ENCODE measurements around the gene TMEM255B.
"Not testable (repeated sequence)": the region's sequence is repeated elsewhere in the genome, so short reads cannot be mapped to it uniquely, and the experiment has no call there.

Gene TMEM255B

DNA sequence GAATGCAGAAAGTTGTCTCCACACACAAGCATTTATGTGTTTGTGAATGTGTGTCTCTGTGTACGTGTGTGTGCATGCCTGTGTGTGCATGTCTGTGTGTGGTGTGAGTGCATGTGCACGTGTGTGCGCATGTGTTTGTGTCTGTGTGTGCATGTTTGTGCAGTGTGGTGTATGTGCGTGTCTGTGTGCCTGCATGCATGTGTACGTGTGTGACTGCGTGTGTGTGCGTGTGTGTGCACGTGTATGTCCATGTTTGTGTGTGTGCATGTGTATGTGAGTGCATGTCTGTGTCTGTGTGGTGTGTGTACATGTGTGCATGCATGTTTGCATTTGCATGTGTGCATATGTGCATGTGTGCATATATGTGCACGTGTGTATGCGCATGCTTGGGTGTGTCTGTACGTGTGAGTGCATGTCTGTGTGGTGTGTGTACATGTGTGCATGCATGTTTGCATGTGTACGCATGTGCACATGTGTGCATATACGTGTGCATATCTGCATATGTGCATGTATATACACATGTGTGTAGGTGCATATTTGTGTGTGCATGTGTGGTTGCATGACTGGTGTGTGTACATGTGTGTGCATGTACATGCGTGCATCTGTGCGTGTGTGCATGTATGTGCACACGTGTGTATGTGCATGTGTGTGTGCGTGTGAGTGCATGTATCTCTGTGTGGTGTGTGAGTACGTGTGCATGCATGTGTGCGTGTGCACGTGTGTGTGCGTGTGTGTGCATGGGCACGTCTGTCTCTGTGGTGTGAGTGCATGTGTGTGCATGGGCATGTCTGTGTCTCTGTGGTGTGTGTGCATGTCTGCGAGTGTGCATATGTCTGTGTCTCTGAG lies 8.2 kb upstream of the TMEM255B start:
- no peak for DNase-seq

DNA sequence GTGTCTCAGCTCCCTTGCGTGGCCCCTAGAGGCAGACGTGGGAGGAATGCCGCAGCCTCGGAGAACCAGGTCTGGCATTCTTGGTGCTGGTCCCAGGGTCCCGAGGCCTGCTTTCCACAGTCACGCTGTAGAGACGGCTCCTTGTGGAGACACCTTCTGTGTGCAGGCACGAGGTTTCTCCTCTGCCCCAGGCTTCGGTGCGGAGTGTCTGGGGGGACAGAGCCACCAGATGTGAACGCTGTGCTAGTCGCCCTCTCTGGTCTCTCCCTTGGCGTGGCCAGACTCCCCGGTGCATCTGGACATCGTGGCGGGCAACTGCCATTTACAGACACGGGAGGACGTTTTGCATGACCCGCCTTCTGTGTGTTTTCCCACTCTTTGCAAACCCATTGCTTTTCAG lies 7.5 kb upstream of the TMEM255B start:
- no peak for DNase-seq

DNA sequence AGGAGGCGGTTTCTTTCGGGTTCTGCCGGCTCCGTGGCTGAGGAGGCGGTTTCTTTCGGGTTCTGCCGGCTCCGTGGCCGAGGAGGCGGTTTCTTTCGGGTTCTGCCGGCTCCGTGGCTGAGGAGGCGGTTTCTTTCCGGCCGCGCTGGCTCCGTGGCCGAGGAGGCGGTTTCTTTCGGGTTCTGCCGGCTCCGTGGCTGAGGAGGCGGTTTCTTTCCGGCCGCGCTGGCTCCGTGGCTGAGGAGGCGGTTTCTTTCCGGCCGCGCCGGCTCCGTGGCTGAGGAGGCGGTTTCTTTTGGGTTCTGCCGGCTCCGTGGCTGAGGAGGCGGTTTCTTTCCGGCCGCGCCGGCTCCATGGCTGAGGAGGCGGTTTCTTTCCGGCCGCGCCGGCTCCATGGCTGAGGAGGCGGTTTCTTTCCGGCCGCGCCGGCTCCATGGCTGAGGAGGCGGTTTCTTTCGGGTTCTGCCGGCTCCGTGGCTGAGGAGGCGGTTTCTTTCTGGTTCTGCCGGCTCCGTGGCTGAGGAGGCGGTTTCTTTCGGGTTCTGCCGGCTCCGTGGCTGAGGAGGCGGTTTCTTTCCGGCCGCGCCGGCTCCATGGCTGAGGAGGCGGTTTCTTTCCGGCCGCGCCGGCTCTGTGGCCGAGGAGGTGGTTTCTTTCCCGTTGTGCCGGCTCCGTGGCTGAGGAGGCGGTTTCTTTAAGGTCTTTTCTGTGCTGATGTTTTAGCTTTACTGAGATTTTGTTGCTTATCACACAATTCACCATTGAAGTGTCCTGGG lies 6.6 kb upstream of the TMEM255B start:
- not testable (repeated sequence) for DNase-seq

DNA sequence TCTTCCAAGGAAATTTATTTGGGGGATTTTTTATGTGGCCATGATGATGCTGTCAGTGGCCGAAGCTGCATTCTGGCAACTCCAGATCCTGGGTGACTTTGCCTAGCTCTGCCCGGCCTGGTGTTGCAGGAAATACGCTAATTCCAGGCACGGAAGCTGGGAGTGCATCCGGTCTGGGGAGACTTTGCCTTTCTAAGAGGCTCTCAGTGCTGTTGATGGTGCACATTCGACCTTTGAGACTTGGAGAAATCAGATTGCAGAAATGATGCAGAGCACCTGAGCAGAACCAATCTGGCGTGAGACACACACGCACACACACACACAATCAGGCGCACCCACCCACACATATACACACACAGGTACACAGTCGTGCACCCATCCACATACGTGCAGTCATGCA lies 5.9 kb upstream of the TMEM255B start:
- no peak for DNase-seq

DNA sequence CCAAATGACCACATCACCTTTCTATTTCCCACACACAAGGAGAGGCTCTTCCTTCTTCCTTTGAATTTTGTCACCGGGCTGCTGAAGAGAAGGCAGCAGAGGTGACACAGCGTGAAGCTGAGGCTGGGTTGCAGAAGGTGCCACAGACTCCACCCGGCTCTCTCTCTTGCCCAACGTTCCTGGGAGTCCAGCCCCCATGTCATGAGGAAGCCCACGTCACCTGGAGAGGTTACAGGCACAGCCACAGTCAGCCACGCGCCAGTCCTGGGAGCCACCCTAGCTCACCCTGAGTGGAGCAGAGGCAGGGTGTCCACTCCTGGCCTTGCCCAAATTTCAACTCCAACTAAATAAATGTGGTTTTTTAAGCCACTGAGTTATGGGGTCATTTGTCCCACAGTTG lies 4.8 kb upstream of the TMEM255B start:
- DNase-seq, result no peak

DNA sequence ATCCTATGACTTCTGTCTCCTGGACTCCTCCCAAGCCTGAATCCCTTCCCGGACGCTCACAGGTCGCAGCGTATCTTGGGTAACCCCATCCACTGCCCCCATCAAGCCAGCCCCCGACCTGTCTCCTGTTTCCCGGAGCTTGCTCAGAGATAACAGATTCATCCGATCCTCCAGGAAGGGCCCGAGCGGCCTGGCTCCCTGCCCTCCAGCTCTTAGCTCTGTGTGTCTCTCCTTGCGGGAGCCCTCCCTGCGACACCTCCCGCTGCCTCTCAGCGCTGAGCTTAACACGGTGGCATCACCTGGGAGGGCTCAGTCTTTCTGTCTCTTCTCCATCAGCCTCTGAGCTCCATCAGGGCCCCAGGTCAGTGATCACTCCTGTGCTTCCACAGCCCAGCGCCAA lies 4.3 kb upstream of the TMEM255B start:
- DNase-seq, result no peak

DNA sequence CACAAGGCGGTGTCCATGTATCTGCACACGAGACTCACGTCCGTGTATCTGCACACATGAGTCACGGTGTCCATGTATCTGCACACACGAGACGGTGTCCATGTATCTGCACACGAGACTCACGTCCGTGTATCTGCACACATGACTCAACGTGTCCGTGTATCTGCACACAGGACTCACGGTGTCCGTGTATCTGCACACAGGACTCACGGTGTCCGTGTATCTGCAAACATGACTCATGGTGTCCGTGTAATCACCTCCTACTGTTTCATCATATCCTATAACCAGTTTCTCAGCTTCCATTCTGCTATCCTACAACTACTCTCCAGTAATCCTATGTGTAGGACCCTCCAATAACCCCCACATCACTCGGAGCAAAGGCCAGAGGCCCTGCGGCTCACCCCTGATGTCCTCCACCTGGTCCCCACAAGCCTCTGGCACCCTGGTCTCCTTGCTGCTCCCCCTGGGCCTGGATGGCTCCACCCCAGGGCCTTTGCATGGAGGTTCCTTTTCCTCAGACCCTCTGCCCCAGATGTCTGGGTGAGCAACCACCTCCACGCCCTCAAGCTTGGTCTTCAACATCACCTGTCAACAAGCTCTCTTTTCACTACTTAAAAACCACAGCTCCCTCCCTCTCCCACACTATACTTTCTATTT lies 2.5 kb upstream of the TMEM255B start:
- DNase-seq, result no peak

DNA sequence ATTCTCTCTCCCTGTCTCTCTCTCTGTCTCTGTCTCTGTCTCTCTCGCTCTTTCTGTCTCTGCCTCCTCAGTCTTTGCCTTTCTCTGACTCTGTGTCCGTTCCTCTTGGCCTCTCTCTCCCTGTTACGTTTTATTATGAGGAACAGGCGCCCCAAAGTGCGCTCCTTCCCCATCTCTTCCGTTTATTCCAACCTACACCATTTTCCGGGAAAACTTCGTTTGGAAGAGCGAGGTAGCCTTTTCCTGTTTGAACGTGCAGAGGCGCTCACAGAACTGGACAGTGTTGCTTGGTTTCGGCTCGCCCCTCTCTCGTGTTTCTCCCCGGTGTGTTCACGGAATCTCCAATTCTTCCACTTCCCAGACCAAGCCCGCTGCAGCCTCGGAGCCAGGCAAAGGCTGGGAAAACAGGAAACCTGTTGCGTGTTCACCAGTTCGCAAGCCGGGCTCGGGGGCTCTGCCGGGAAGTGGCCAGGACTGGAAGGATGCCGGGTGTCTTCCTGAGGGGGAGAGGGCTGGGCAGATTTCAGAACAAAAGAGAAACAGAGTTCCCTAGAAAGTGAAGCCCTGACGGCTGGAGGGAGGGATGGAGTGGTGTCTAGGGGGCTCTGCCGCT lies 605 bp downstream of the TMEM255B start:
- DNase-seq, result no peak

DNA sequence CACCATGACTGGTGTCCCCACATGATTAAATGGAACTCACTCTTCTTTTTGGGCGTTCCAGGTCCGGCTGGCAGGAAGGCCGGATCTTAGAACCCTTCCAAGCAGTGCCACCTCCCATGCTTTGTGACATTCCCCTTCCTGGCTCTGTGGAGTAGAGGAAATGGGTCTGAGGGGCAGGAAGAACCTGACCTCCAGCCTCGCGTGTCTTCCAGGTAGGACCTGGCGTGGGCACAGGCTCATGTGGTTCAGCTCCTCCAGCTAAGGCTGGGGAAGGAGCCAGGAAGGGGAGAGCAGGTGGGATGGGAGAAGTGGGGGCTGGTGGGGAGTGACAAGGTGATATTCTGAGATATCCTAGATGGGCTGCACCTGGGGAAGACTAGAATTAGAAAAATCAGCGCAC lies 2.1 kb downstream of the TMEM255B start:
- DNase-seq, result no peak

DNA sequence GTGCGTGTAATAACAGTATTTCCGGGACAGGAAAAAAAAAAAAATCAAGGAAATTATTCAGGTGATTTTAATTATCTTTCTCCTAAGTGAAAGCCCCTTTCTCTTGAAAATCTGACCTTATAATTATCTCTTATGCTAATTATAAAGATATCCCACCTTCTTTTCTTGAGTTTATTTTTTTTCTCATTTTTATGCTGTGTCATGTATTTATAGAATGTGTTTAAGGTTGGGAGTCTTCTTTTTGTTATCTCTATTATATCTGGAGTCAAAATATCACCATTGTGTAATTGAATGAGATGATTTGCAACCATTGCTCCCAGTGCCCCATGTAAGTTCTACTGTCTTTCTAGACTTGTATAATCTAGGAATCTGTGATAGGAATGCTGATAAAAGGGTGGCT lies 3.0 kb downstream of the TMEM255B start:
- DNase-seq, result no peak

DNA sequence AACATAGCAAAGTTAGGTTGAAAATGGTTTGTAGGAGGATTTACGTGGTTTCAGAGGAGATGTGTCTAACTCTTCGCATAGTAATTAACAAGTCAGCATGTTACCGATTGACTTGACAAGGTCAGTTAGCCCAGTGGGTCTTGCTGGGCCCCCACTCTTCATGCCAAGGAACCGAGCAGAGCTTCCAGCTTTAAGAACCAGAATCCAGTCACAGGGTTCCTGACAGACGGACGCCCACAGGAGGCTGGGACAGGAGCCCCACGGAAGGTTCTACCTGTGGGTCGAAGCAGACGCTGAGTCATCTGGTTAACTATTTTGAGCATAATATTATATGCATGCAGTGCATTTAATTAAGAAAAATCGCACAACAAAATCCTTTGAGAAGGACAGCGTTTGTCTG lies 3.5 kb downstream of the TMEM255B start:
- no peak for DNase-seq

DNA sequence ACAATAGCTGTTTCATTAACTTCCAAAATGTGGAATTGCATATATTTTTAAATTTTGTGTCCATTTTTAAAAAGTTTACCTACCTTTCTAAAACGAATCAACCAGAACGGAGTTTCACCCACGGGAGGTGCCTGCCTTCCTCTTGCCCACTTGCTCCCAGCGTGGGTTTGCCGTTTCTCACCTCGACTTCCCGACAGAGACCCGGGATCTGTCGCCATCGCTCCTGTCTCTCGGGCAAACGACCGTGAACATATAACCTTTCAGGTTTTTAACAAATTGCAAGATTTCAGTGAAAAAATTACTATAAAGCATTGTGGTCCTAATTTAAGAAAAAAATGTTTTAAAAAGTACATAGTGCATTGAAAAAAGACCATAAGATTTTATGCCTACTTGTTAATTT lies 4.2 kb downstream of the TMEM255B start:
- DNase-seq, result no peak

DNA sequence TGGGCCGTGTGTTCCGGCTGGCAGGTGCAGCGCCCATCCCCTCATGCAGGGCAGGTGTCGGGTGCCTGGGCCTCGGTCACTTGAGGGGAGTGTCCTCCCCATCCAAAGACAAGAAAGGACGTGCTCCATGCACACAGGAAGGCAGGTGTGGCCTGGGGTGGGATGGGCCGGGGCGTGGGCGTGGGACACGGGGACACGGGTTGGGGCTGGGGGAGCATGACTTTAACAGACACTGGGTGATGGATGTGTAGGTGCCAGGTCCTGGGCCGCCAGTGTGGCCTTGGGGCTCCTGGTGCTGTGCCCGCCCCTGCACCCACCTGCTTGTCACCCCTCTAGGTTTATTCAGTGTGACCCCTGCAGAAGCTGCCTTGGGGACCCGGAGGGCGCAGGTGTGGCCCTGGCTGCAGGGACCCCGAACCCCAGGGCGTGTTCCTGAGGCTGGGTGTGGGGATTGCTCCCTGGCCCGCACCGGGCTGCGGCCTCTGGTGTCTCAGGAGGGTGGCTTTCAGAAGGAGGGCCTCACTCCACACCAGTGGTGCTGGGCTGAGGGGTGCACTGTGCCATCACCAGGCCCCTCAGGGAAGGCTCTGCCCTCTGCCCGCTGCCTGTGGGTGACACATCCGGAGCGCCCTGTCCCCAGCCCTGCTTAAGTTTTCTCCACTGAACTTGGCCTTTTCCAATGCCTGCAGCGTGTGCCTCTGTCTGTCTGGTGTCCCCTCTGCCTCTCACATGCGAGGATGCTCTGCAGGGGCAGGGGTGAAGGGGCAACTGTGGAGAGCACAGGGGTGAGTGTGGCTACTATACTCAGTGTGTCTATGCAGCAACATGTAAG lies 5.2 kb downstream of the TMEM255B start:
- DNase-seq, result no peak

DNA sequence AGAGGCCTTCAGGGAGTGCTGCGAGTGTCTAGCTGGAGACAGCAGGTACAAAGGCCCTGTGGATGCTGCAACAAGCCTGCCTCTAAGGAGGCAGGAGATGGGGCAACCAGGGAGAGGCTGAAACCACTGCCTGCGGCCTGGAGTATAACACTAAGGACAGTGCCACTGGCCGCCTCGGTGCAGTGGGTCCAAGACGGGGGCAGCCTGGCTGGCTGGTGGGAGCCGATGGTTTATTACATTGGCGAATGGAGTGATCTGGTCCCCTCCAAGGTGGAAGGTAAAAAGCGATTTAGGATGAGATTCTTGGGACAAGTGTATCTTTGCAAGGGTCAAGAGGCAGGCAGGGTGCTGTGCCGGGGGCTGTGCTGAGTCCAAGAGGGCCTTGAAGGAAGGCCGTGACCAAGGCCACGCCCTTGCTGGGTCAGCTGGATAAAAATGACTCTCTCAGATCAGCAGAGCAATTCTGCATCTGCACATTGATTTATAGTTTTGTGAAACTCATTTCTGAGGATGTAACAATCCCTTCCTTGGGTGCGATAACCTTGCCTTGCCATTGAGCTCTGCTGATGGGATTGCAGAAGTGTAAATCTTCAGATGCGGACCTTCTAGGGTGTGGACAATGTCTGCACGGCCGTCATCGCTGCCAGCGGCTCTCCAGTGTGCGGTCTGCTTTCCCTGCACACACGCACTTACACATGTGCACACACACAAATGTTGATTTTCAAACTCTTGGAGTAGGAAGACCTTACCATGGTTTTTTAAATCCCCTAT lies 6.0 kb downstream of the TMEM255B start:
- DNase-seq, result no peak

DNA sequence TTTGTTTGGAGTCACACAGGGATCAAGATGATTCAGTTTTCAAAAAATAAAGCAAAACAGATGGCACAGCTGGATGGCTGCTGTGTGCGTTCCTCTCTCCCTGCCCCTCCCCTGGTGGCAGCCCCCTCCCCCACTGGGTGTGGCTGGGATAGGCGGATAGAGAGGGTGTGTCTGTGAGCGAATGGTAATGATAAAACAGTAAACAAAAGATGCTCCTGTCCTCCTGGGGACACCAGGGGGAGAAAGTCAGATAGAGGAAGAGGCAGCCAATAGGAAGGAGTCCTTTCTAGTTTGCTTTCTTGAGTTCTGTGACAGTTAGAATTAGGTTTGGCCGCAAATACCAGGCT lies 6.5 kb downstream of the TMEM255B start:
- DNase-seq, result no peak

DNA sequence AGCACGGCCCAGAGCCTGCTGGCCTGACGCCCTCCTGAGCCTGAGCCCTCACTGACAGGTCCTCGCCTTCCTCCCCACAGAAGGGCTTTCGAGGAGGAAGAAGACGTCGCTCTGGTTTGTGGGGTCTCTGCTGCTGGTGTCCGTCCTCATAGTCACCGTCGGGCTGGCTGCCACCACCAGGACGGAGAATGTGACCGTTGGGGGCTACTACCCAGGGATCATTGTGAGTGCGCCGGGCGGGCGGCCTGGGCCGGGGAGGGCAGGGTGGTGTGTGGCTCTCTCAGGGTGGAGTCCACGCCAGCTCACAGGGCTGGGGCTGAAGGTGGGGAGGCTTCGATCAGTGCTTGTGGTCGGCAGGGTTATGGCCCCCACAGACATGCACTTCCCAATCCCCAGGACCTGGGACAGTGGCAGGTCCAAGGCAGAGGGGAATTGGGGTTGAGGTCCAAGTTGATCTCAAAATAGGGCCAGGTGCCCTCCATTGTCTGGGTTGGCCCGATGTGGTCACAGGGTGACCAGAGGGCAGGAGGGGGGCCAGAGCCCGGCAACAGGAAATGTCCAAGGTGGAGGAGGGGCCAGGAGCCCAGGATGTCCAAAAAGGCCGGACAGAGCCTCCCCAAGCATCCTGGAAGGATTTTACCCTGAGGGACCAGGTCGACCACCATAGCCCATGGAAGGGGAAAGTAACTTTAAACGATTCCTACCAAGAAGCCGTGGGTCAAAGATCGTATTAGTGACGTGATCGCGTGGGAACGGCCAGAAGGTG lies 7.2 kb downstream of the TMEM255B start:
- no peak for DNase-seq

DNA sequence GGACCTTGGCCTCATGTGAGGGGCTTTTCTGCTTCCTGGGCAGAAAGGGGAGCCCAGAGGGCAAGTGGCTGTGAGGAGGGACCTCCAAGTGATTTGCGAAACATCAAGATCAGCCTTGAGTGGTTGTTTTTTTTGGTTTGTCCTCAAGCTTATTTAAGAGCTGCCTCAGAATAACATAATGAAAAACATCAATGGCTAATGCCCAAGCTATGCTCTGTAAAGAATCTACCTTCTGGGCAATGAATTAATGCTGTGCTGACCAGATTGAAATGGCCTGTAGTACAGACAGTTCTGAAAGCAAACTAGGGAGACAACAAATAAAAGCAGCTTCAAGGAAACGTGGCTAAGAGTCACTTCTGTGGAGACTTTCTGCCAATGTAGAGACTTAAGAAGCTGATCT lies 8.3 kb downstream of the TMEM255B start:
- DNase-seq, result no peak

DNA sequence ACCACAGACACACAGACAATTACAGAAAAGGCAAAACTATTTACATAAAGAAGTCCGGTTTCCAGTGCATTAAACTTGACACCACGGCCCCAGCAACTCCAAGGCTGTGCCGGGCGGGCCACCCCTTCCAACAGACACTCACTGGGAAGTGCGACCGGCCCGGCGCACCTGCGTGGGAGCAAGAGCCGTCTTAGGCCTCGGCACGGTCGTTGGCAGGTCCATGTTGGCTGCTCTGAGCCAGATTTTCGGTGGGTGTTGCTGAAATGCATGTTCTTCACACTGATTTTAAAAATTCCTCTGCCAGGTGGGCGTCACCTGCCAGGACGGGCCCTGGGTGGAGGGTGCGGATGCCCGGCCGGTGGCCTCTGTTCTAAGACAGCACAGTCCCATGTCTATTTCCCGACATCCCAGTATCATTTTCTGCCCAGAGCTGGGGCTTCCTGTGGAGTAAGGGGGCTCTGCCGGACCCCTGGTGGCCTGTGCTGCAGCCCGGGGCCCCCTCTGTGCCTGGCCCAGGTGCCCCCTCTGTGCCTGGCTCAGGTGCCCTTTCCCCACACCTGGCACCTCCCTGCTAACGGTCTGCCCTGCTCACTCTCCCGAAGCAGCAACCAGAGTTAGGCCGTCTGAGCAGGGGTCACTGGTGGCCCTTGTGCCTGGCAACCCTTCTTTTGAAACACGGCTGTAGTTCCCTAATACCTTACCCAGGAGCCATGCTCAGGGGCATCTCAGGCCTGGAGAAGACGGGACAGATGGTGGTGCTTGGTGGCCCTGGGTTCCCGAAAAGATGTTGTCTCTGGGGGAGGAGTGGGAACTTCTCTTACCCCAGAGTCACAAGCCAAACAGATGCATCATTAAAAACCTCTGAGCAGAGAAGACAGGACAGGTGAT lies 9.2 kb downstream of the TMEM255B start:
- DNase-seq, result no peak

DNA sequence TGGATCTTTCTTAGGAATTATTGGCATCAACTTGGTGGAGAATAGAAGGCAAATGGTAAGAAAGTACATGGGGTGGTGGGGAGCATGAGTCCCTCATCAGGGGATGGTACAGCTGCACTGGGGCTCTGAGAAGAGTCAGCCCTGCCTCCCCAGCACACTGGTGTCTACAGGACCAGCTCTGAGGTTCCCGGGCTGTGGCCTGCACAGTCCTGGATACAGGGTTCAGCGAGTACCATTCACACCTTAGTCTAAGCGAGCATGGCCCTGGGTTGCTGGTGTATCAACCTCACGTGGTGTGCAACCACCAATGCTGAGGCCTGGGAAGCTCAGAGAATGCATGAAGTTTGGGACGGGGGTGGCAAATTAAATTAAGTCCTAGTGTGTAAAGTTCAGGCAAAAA lies 10.1 kb downstream of the TMEM255B start:
- DNase-seq, result no peak

DNA sequence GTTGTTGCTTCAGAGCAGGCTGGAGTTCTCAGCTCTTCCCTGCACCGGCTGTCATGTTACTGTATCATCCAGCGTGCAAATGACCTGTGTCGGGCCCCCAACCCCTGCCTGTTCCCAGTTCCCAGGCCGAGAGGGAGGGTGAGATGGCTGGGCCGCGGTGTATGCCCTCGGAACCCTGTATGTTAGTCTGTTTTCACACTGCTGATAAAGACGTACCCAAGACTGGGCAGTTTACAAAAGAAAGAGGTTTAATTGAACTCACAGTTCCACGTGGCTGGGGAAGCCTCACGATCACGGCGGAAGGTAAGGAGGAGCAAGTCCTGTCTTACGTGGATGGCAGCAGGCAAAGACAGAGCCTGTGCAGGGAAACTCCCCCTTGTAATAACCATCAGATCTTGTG lies 10.9 kb downstream of the TMEM255B start:
- DNase-seq, result no peak
